Cerebellar nuclear complex (tissue), 1 donor: ENCODE data around the gene AQP1.

Experiments used
- DNase-seq, 2 experiments: peaks; one replicate each; lab custom pipeline; 2025; lab: John Stamatoyannopoulos, UW

AQP1 gene

GRCh38 chr7:30936650-30937245 lies 25.1 kb downstream of the AQP1 start:
- no peak for DNase-seq

GRCh38 chr7:30937416-30937815 lies 25.8 kb downstream of the AQP1 start:
- no peak for DNase-seq

GRCh38 chr7:30938435-30939316 lies 27.0 kb downstream of the AQP1 start:
- no peak for DNase-seq

GRCh38 chr7:30941582-30942323 lies 30.1 kb downstream of the AQP1 start:
- DNase-seq: no peak

- no peak for DNase-seq
These were observed 38.5 kb downstream of the AQP1 start for GRCh38 chr7:30950197-30950596.

- no peak for DNase-seq
These were observed 43.3 kb downstream of the AQP1 start for GRCh38 chr7:30954914-30955313.

GRCh38 chr7:30956704-30957103 lies 45.1 kb downstream of the AQP1 start:
- no peak for DNase-seq

GRCh38 chr7:30963842-30964241 lies 52.2 kb downstream of the AQP1 start, which contains the start of gene GHRHR:
Gene GHRHR, plus strand, starts transcription at chr7:30963953. Its CDS starts 116 bp downstream, at chr7:30964069.
- DNase-seq: no peak

GRCh38 chr7:30965372-30965771 lies 53.7 kb downstream of the AQP1 start:
- DNase-seq: no peak

GRCh38 chr7:30965883-30966282 lies 54.2 kb downstream of the AQP1 start:
- DNase-seq: no peak

- DNase-seq: no peak
These were observed 56.6 kb downstream of the AQP1 start for GRCh38 chr7:30968294-30968693.

- peak in 1 of 2 experiments; percentile 30 for DNase-seq
These were observed 57.3 kb downstream of the AQP1 start for GRCh38 chr7:30968747-30969603.

- no peak for DNase-seq
These were observed 57.9 kb downstream of the AQP1 start for GRCh38 chr7:30969604-30969970.

GRCh38 chr7:30970074-30970473 lies 58.4 kb downstream of the AQP1 start:
- no peak for DNase-seq

GRCh38 chr7:30970594-30971094 lies 59.0 kb downstream of the AQP1 start:
- DNase-seq: no peak

- no peak for DNase-seq
These were observed 59.8 kb downstream of the AQP1 start for GRCh38 chr7:30971440-30971839.

GRCh38 chr7:30971840-30972563 lies 60.3 kb downstream of the AQP1 start:
- no peak for DNase-seq

- DNase-seq: no peak
These were observed 61.6 kb downstream of the AQP1 start for GRCh38 chr7:30973292-30973691.

- no peak for DNase-seq
These were observed 62.3 kb downstream of the AQP1 start for GRCh38 chr7:30973791-30974604.
